Mesendoderm (in vitro differentiated cells): Measurements from ENCODE around the gene INTS2.

Source experiments
- DNase-seq: peaks from one replicate; pipeline ENCODE4 v3.0.0; 2013
- H2AK5ac ChIP-seq: 2 replicates; pipeline ENCODE4 v1.6.1; 2013; ENCODE audit warnings: low read length, inconsistent platforms
- H2BK120ac ChIP-seq: 2 replicates; pipeline ENCODE4 v1.6.1; 2013; ENCODE audit warnings: low read depth, mild to moderate bottlenecking, low read length, moderate library complexity, mixed read lengths
- H2BK15ac ChIP-seq: replicated peaks from 2 replicates; pipeline ENCODE4 v1.6.1; 2013; ENCODE audit warnings: low read depth, mild to moderate bottlenecking, moderate library complexity
- H2BK5ac ChIP-seq: 2 replicates; pipeline ENCODE4 v1.6.1; 2013; ENCODE audit warnings: low read length, inconsistent platforms
- H3K18ac ChIP-seq: 2 replicates; pipeline ENCODE4 v1.6.1; 2013; ENCODE audit warnings: mild to moderate bottlenecking, low read length, mixed read lengths
- H3K23ac ChIP-seq: one replicate; pipeline ENCODE4 v1.6.1; 2013; ENCODE audit warnings: low read length
- H3K27ac ChIP-seq: 2 replicates; pipeline ENCODE4 v1.5.1; 2013; ENCODE audit warnings: low read depth, mild to moderate bottlenecking, inconsistent platforms, low read length, moderate library complexity
- H3K27me3 ChIP-seq: 2 replicates; pipeline ENCODE4 v1.6.1; 2013; ENCODE audit warnings: low read length, control low read depth, mild to moderate bottlenecking, inconsistent platforms; ENCODE audit not compliant: insufficient read depth, poor library complexity
- H3K36me3 ChIP-seq: 2 replicates; pipeline ENCODE4 v1.6.1; 2013; ENCODE audit warnings: low read length, inconsistent platforms; ENCODE audit not compliant: control insufficient read depth, insufficient read depth
- H3K4ac ChIP-seq: one replicate; pipeline ENCODE4 v1.6.1; 2013; ENCODE audit warnings: low read depth, mild to moderate bottlenecking, low read length, moderate library complexity
- H3K4me1 ChIP-seq: 2 replicates; pipeline ENCODE4 v1.6.1; 2013; ENCODE audit warnings: low read depth, low read length, inconsistent platforms; ENCODE audit not compliant: control insufficient read depth
- H3K4me2 ChIP-seq: 2 replicates; pipeline ENCODE4 v1.6.1; 2013; ENCODE audit warnings: low read length
- H3K4me3 ChIP-seq: 2 replicates; pipeline ENCODE4 v1.5.1; 2013; ENCODE audit warnings: mild to moderate bottlenecking, low read length
- H3K56ac ChIP-seq: one replicate; pipeline ENCODE4 v1.6.1; 2013; ENCODE audit warnings: low read length
- H3K79me1 ChIP-seq: 2 replicates; pipeline ENCODE4 v1.6.1; 2013; ENCODE audit warnings: low read length, inconsistent platforms
- H3K79me2 ChIP-seq: 2 replicates; pipeline ENCODE4 v1.6.1; 2013; ENCODE audit warnings: mild to moderate bottlenecking, low read length; ENCODE audit not compliant: control insufficient read depth, insufficient read depth
- H3K9ac ChIP-seq: 2 replicates; pipeline ENCODE4 v1.6.1; 2013; ENCODE audit warnings: low read length, inconsistent platforms
- H4K5ac ChIP-seq: one replicate; pipeline ENCODE4 v1.6.1; 2013; ENCODE audit warnings: low read length
- H4K8ac ChIP-seq: one replicate; pipeline ENCODE4 v1.6.1; 2013; ENCODE audit warnings: low read depth, mild to moderate bottlenecking, control low read depth, low read length, moderate library complexity
- WGBS: extraction: QIAGEN DNeasy Blood & Tissue Kit; methylation state at CpG from one replicate; pipeline ENCODE4 v1.1.7; 2013; ENCODE audit warnings: low lambda C conversion rate, missing lambda C conversion rate; ENCODE audit not compliant: insufficient coverage; ENCODE audit errors: extremely low coverage; 5-methylcytosine and 5-hydroxymethylcytosine counted together

INTS2 gene

GRCh38 chr17:61846088-61846487 lies 81.7 kb downstream of the INTS2 start:
- Histone ChIP-seq H4K8ac (no peak overlapping the region), H3K27ac (no peak overlapping the region), H3K4me2 (no peak overlapping the region), H2BK120ac (no peak overlapping the region), H3K56ac (no peak overlapping the region), H3K4me3 (no peak overlapping the region), H3K9ac (no peak overlapping the region), H3K79me2 (no peaks in the 10 kb centered on the region), H3K27me3 (no peaks in the 10 kb centered on the region), H3K79me1 (no peaks in the 10 kb centered on the region), H3K36me3 (no peaks in the 10 kb centered on the region), H4K5ac (no peak overlapping the region), H2BK15ac (no peak overlapping the region), H2AK5ac (no peak overlapping the region), H3K18ac (no peak overlapping the region), H3K23ac (no peak overlapping the region), H3K4me1 (no peaks in the 10 kb centered on the region), H3K4ac (no peak overlapping the region), H2BK5ac (no peak overlapping the region)
- no CpG with 5 or more reads among the region's 8 CpGs for WGBS
- no peak for DNase-seq

DNA sequence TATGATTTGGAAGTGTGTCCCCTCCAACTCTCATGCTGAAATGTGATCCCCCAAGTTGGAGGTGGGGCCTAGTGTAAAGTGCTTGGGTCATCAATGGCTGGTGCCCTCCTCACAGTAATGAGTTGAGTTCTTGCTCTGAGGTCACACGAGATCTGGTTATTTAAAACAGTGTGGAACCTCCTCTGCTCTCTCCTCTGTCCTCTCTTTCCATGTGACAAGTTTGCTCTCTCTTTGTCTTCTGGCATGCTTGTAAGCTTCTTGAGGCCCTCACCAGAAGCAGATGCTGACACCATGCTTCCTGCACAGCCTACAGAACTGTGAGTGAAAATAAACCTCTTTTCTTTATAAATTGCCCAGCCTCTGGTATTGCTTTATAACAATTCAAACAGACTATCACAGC lies 84.3 kb downstream of the INTS2 start:
- Histone ChIP-seq H3K4me2 (no peak overlapping the region), H3K36me3 (no peaks in the 10 kb centered on the region), H3K4me1 (no peaks in the 10 kb centered on the region), H3K18ac (no peak overlapping the region), H2AK5ac (no peak overlapping the region), H3K56ac (no peak overlapping the region), H3K4ac (no peak overlapping the region), H3K9ac (no peak overlapping the region), H3K27ac (no peak overlapping the region), H3K23ac (no peak overlapping the region), H3K4me3 (no peak overlapping the region), H4K5ac (no peak overlapping the region), H3K27me3 (no peaks in the 10 kb centered on the region), H2BK120ac (no peak overlapping the region), H3K79me2 (no peaks in the 10 kb centered on the region), H2BK15ac (no peak overlapping the region), H3K79me1 (no peaks in the 10 kb centered on the region), H4K8ac (no peak overlapping the region), H2BK5ac (no peak overlapping the region)
- DNase-seq = no peak
- no CpG with 5 or more reads among the region's 1 CpG for WGBS

DNA sequence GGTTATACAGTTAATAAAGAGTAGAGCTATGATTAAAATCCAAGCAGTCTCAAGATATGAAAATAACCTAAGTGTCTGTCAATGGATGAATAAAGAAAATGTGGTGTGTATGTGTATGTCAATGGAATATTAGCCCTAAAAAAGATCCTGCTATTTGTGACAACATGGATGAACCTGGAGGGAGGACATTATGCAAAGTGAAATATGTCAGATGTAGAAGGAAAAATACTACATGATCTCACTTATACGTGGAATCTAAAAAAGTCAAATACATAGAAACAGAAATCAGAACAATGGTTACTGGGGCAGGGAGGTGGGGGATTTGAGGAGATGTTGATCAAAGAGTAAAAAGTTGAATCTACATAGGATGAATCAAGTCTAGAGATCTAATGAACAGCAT lies 84.9 kb downstream of the INTS2 start:
- no peak overlapping the region for H2AK5ac ChIP-seq
- H3K4me3 ChIP-seq = no peak overlapping the region
- H3K79me2 ChIP-seq = no peaks in the 10 kb centered on the region
- no peak overlapping the region for H3K18ac ChIP-seq
- H2BK15ac ChIP-seq = no peak overlapping the region
- no peaks in the 10 kb centered on the region for H3K79me1 ChIP-seq
- no peaks in the 10 kb centered on the region for H3K36me3 ChIP-seq
- WGBS = no CpG with 5 or more reads among the region's 1 CpG
- no peak overlapping the region for H2BK120ac ChIP-seq
- no peak overlapping the region for H4K8ac ChIP-seq
- H3K27me3 ChIP-seq = no peaks in the 10 kb centered on the region
- H3K4ac ChIP-seq = no peak overlapping the region
- H3K27ac ChIP-seq = no peak overlapping the region
- no peak overlapping the region for H3K56ac ChIP-seq
- no peak overlapping the region for H3K4me2 ChIP-seq
- H2BK5ac ChIP-seq = no peak overlapping the region
- no peak overlapping the region for H3K9ac ChIP-seq
- H3K4me1 ChIP-seq = no peaks in the 10 kb centered on the region
- H4K5ac ChIP-seq = no peak overlapping the region
- DNase-seq = no peak
- H3K23ac ChIP-seq = no peak overlapping the region

DNA sequence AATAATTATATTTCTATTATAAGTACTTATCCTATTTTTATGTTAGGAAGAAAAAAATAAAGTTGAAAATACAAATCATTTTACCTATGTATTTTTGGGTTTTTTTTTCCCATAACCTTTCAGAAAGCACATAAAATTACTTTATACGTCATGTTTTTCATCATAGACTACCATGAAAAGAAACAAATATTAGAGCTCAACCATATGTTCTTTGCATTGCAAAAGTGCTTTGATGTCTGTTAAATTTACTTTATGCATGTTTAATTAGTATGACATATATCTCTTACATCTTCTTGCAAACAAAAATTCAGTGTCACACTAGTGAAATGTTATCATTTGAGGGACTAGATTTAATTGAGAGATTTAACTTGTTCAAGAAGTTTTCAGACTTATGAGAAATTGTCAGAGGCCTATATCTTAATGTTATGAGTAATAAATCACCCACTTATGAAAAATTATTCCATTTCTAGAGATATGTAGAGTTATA lies 88.4 kb downstream of the INTS2 start:
- H2BK15ac ChIP-seq = no peak overlapping the region
- no peak for DNase-seq

GRCh38 chr17:61837175-61838051 lies 90.4 kb downstream of the INTS2 start:
- H2BK15ac ChIP-seq = no peak overlapping the region
- no peak overlapping the region for H2AK5ac ChIP-seq
- DNase-seq = peak; percentile 57
- H2BK5ac ChIP-seq = no peak overlapping the region
- H4K8ac ChIP-seq = no peak overlapping the region
- no peak overlapping the region for H3K4me3 ChIP-seq
- no peak overlapping the region for H3K23ac ChIP-seq
- H3K4me2 ChIP-seq = no peak overlapping the region
- H4K5ac ChIP-seq = no peak overlapping the region
- no peak overlapping the region for H3K56ac ChIP-seq
- H2BK120ac ChIP-seq = no peak overlapping the region
- H3K4ac ChIP-seq = no peak overlapping the region
- H3K79me2 ChIP-seq = no peaks in the 10 kb centered on the region
- H3K18ac ChIP-seq = no peak overlapping the region
- H3K4me1 ChIP-seq = no peaks in the 10 kb centered on the region
- no peaks in the 10 kb centered on the region for H3K36me3 ChIP-seq
- WGBS = no CpG with 5 or more reads among the region's 4 CpGs
- no peak overlapping the region for H3K9ac ChIP-seq
- no peak overlapping the region for H3K27ac ChIP-seq
- H3K27me3 ChIP-seq = no peaks in the 10 kb centered on the region
- H3K79me1 ChIP-seq = no peaks in the 10 kb centered on the region

More for the DNA sequence above, 88.4 kb downstream of the INTS2 start:
- Histone ChIP-seq H3K36me3 (no peaks in the 10 kb centered on the region), H2BK120ac (no peak overlapping the region), H3K23ac (no peak overlapping the region), H3K4me3 (no peak overlapping the region), H3K18ac (no peak overlapping the region), H3K27ac (no peak overlapping the region), H3K56ac (no peak overlapping the region), H3K27me3 (no peaks in the 10 kb centered on the region), H3K79me2 (no peaks in the 10 kb centered on the region), H3K4me2 (no peak overlapping the region), H2AK5ac (no peak overlapping the region), H4K5ac (no peak overlapping the region), H3K9ac (no peak overlapping the region), H3K79me1 (no peaks in the 10 kb centered on the region), H3K4ac (no peak overlapping the region), H3K4me1 (no peaks in the 10 kb centered on the region), H4K8ac (no peak overlapping the region), H2BK5ac (no peak overlapping the region)
- WGBS = no CpG with 5 or more reads among the region's 1 CpG
